Endothelial cell (in vitro differentiated cells): ENCODE measurements around the gene KIAA0753. TPM values are rescaled to one million over a fixed set of nuclear protein-coding genes. Genes with fewer than 3 reads are reported as not detected.
A peak's percentile ranks its signal among the peaks of the same experiment; 100 is the strongest.
"Not testable (repeated sequence)": the region's sequence is repeated elsewhere in the genome, so short reads cannot be mapped to it uniquely, and the experiment has no call there.

Source experiments
- DNase-seq: peaks from one replicate; pipeline ENCODE4 v3.0.0; 2021; ENCODE audit warnings: low spot score
- H3K27ac Mint-ChIP-seq: one replicate; pipeline ENCODE4 v1.8.0; 2021; ENCODE audit warnings: mixed read lengths, inconsistent platforms; ENCODE audit not compliant: unreplicated experiment
- H3K27me3 Mint-ChIP-seq: one replicate; pipeline ENCODE4 v1.8.0; 2021; ENCODE audit warnings: mild to moderate bottlenecking, moderate library complexity, mixed read lengths, inconsistent platforms; ENCODE audit not compliant: unreplicated experiment
- H3K36me3 Mint-ChIP-seq: one replicate; pipeline ENCODE4 v1.8.0; 2021; ENCODE audit warnings: mild to moderate bottlenecking, low read depth, mixed read lengths, inconsistent platforms; ENCODE audit not compliant: unreplicated experiment
- H3K4me1 Mint-ChIP-seq: one replicate; pipeline ENCODE4 v1.8.0; 2021; ENCODE audit warnings: mild to moderate bottlenecking, mixed read lengths, inconsistent platforms; ENCODE audit not compliant: unreplicated experiment
- H3K4me3 Mint-ChIP-seq: one replicate; pipeline ENCODE4 v1.8.0; 2021; ENCODE audit warnings: mild to moderate bottlenecking, mixed read lengths, inconsistent platforms; ENCODE audit not compliant: unreplicated experiment
- H3K9me3 Mint-ChIP-seq: one replicate; pipeline ENCODE4 v1.8.0; 2021; ENCODE audit warnings: mixed read lengths, inconsistent platforms; ENCODE audit not compliant: unreplicated experiment
- CTCF ChIP-seq: fragments of 200-600 bp; sonication (generic); IDR thresholded peaks from one replicate; pipeline ENCODE4 v1.5.0; 2021; ENCODE audit warnings: antibody characterized with exemption; ENCODE audit not compliant: unreplicated experiment
- total RNA-seq: library from RNA; stranded (reverse); fragmentation: NEBNext Ultra II Directional; extraction: Animal tissue kit (Norgen Biotek cat#: 25700); gene quantifications from one replicate; pipeline ENCODE4 v1.2.1, GENCODE V29; 2021; ENCODE audit not compliant: unreplicated experiment

The KIAA0753 gene
- total RNA-seq, 1 donor from 2014 or later = 22.6 TPM

- Mint-ChIP-seq H3K27me3 (peaks cover 12% of the 10 kb centered on the region), H3K9me3 (no peaks in the 10 kb centered on the region), H3K4me3 (peak overlapping the region; percentile 60), H3K4me1 (peaks cover 20% of the 10 kb centered on the region), H3K27ac (no peak overlapping the region), H3K36me3 (no peaks in the 10 kb centered on the region)
- no peak for DNase-seq
- no peak for TF ChIP-seq CTCF
Measured at GRCh38 chr17:6657633-6658287, 17.2 kb upstream of the KIAA0753 start.

GRCh38 chr17:6656797-6657632 lies 16.5 kb upstream of the KIAA0753 start:
- H3K27me3 Mint-ChIP-seq = peaks cover 12% of the 10 kb centered on the region
- peaks cover 20% of the 10 kb centered on the region for H3K4me1 Mint-ChIP-seq
- not testable (repeated sequence) for H3K9me3 Mint-ChIP-seq, H3K36me3 Mint-ChIP-seq, H3K27ac Mint-ChIP-seq, DNase-seq
- peak overlapping the region; percentile 60 for H3K4me3 Mint-ChIP-seq

- DNase-seq, H3K36me3 Mint-ChIP-seq, H3K9me3 Mint-ChIP-seq, H3K27ac Mint-ChIP-seq: not testable (repeated sequence)
- peak overlapping the region; percentile 83 for H3K4me3 Mint-ChIP-seq
- peaks cover 16% of the 10 kb centered on the region for H3K27me3 Mint-ChIP-seq
- peaks cover 25% of the 10 kb centered on the region for H3K4me1 Mint-ChIP-seq
Measured at GRCh38 chr17:6655732-6656361, 15.3 kb upstream of the KIAA0753 start.

- peak; percentile 48 for DNase-seq
Measured at GRCh38 chr17:6654841-6655731, 14.6 kb upstream of the KIAA0753 start.

GRCh38 chr17:6651919-6652452 lies 11.5 kb upstream of the KIAA0753 start:
- H3K4me1 Mint-ChIP-seq = peaks cover 23% of the 10 kb centered on the region
- DNase-seq = no peak
- H3K27me3 Mint-ChIP-seq = peaks cover 12% of the 10 kb centered on the region
- H3K36me3 Mint-ChIP-seq = peaks cover 9% of the 10 kb centered on the region
- no peak for TF ChIP-seq CTCF
- peak overlapping the region; percentile 31 for H3K4me3 Mint-ChIP-seq
- H3K27ac Mint-ChIP-seq = no peak overlapping the region
- H3K9me3 Mint-ChIP-seq = no peaks in the 10 kb centered on the region

More at GRCh38 chr17:6654841-6655731, 14.6 kb upstream of the KIAA0753 start:
- H3K27me3 Mint-ChIP-seq = peaks cover 13% of the 10 kb centered on the region
- H3K9me3 Mint-ChIP-seq = no peaks in the 10 kb centered on the region
- peak overlapping the region; percentile 18 for H3K27ac Mint-ChIP-seq
- peak overlapping the region; percentile 83 for H3K4me3 Mint-ChIP-seq
- no peak for TF ChIP-seq CTCF
- no peaks in the 10 kb centered on the region for H3K36me3 Mint-ChIP-seq
- H3K4me1 Mint-ChIP-seq = peaks cover 30% of the 10 kb centered on the region
